NCI-H2171 (cell line): ENCODE results near the gene IL18RAP.

Source experiments
- DNase-seq: peaks from one replicate; lab custom pipeline; 2025; lab: John Stamatoyannopoulos, UW

IL18RAP gene

DNA sequence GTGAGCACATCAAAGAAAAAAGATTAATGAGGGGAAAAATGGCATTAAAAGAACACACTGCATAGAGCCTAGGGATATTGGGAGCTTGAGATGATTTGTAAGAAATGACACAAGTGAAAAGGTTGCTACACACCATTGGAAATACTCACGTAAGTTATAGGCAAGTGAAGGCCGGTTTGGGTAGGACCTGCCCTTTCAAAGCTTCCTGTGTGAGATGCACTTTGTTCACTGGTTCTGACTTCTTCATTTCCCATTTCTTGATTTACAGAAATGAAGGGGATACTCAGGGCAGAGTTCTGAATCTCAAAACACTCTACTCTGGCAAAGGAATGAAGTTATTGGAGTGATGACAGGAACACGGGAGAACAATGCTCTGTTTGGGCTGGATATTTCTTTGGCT, at the start of gene IL18RAP:
IL18RAP (plus strand) TSS at position 251 of the 400 bp plus-strand sequence; CDS start at position 369, 118 bp downstream.
- no peak for DNase-seq

DNA sequence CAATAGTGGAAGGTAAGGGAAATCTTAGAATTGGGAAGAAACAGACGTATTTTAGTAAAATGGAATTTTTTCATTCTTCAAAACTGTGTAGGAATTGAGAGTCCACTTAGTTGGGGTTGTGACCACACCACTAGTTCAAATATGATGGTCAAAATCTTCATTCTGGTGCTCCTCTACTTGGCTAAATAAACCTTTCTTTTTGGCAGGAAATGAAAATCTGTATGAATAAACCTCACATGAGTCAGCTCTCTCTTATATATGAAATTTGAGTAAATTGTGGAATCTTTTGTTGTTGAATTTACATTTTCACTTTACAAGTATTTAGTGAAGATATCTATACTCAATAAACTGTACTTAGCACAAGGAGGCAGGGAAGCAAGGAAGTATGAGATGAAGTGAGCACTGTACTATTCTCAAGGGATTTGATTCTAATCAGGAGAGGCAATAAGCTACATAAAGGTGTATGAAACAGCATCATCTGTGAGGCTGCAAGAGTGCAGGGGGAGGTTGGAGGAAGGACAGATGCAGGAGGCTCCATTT, 46.8 kb upstream of the IL18RAP start:
- no peak for DNase-seq

- no peak for DNase-seq
Observed at GRCh38 chr2:102383722-102384121, 39.2 kb upstream of the IL18RAP start.

DNA sequence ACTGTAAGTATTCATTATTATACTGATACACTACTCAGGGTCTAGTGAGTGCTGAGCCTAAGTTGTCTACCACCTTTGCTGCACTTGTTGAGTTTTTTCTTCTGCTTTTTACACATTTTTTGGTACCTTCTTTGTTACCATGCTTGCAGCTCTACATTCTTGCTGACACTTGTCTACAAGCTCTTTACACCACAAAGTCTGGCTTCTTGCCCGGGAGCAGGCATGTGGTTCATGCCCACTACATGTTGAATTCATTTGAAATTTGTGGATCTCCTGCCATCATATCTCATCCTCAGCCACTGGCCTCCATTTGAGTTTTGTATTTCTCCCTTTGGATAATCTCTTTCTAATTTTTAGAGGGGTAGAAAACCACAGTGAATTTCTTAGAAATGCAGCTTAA, 37.4 kb upstream of the IL18RAP start:
- DNase-seq, result no peak

- no peak for DNase-seq
Observed at GRCh38 chr2:102386004-102386403, 37.0 kb upstream of the IL18RAP start.

GRCh38 chr2:102386867-102387541, 36.0 kb upstream of the IL18RAP start:
- no peak for DNase-seq

GRCh38 chr2:102387763-102388546, 35.0 kb upstream of the IL18RAP start:
- no peak for DNase-seq

DNA sequence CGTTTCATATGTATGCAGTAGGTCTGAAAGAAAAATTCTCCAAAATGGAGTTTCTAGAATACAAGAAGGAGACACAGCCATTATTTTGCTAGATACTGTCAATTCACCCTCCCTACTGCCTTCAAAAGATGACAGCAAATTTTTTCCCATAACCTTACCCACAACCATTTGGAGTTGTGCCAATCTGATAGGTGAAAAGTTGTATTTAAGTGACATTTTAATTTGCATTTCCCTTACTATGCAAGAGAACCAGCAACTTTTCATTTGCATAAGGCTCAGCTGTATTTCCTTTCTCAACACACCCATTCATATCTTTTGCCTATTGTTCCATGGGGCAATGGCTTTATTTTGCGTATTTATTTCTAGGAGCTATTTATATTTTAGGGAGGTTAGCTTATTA, 31.4 kb upstream of the IL18RAP start:
- DNase-seq, result no peak

DNA sequence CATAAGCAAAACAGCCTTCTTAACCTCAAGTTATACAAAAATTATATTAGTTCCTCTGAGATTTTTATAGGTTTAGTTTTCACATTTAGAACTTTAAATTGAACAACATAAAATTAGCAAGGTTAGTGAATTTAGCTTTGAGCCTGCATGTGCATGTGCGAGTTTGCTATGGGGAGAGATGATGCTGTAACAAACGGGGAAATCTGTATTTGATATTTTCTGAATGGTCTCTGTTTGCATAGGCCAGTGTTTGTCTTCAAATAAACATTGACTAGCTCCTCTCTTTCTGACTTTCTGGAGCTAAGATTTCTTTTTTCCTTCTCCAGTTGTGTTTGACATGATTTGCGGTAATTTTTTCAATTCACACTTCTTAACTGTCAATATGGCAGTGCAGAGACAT, 30.9 kb upstream of the IL18RAP start:
- DNase-seq, result no peak

GRCh38 chr2:102392942-102393341, 30.0 kb upstream of the IL18RAP start:
- DNase-seq, result no peak

- no peak for DNase-seq
Observed at GRCh38 chr2:102396012-102396411, 26.9 kb upstream of the IL18RAP start.

GRCh38 chr2:102397209-102397608, 25.8 kb upstream of the IL18RAP start:
- no peak for DNase-seq

DNA sequence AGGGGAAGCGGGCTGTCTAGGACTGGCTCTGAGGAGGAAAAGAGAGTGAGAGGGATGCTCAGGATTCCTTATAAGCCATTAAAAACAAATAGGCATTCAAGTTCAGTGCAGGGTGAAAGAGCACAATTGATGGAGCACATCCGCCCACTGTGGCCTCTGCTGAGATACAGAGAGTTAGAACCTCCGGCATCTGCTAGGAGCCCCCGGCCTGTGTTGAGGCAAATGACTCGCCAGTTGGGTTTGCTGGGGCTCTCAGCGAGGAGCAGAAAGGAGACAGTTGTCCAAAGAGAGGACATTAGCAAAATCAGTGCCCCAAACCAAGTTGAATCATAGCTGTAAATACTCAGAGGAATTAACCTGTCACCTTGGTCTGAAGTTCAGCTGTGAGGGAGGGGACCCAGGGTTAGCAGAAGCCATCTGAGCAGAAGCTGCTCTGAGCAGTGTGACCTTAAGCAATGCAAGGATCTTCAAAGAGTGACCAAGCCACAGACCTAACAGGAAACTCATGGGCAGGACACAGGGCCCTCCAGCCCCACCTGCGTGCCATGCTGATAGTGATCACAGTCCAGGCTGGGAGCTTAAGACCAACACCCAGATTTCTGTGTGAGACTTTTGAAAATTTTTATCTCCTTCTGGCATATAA, 23.3 kb upstream of the IL18RAP start:
- no peak for DNase-seq

GRCh38 chr2:102401456-102401855, 21.5 kb upstream of the IL18RAP start:
- DNase-seq, result no peak

DNA sequence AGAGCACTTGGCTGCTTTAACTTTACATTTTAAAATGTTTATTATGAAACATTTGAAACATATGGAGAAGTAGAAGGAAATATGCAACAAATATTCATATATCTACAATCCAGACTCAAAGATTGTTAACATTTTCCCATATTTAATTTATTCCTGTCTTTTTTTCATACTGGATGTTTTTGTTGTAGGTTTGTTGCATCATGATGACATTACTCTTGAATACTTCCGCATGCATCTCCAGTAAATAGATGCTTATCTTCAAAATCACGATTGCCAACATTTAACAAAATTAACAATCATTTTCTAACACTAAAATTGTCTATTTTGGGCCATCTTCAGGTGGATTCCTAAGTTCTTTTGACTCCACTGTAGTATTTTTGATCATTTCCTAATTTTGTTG, 21.1 kb upstream of the IL18RAP start:
- DNase-seq, result no peak

GRCh38 chr2:102410952-102411351, 12.0 kb upstream of the IL18RAP start:
- no peak for DNase-seq

- DNase-seq, result no peak
Observed at GRCh38 chr2:102412199-102412598, 10.8 kb upstream of the IL18RAP start.

DNA sequence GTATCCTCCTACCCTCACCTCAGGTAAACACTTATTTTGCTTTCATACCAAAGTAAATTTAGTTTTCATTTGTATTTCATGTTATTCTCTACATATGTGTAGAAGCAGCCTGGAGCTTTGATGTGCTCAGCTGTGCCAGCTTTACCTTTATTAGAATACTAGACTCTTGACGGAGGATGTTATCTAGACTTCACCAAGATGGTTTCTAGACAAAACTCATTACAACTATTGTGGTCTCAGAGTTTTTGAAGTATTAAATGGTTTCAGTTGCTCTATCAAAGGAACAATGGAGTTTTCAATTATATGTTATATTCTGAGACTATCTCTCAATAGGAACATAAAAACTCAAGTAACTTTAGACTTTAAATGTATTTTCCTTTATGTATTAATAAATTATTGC, 5.0 kb upstream of the IL18RAP start:
- DNase-seq, result no peak

GRCh38 chr2:102418421-102418961, 4.5 kb upstream of the IL18RAP start:
- DNase-seq, result no peak

GRCh38 chr2:102420290-102420689, 2.7 kb upstream of the IL18RAP start:
- DNase-seq, result no peak

GRCh38 chr2:102421890-102422759, 835 bp upstream of the IL18RAP start:
- DNase-seq, result no peak

DNA sequence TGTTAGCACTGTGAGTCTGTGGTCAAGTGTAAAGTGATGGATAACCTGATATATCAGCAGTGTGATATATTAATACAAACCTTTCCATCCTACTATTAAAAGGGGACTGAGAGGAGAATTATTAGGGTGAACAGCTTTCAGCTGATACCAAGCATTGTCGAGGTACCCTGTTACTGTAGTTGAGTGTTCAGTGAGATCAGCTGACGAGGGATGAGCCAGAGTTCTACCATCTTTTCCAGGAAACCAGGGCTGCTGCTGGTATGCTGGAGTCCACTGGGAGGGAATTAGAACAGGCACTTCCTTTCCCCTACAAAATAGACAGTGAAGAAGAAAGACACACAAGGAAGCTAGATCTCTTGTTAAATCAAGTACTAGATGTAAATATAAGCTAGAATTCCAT, 408 bp downstream of the IL18RAP start:
- no peak for DNase-seq
